ENCODE results near the gene INPP5B.

GRCh38 chr1:37868466-37868865 is 78.4 kb downstream of the INPP5B start:
- TF ChIP-seq REST (IDR thresholded peaks at IDR 0.05; ENCODE audit: insufficient read depth in 1 of 2, low read depth in 2 of 2, low read length in 2 of 2), result no peak
- TF ChIP-seq TAF1 (IDR thresholded peaks at IDR 0.05; ENCODE audit: borderline replicate concordance, insufficient read depth, low read length), result no peak
- no peak for TF ChIP-seq SIN3A (IDR thresholded peaks at IDR 0.05; ENCODE audit: borderline replicate concordance, insufficient read depth, low read length)
- no peak for TF ChIP-seq POLR2AphosphoS5 (IDR thresholded peaks at IDR 0.05; ENCODE audit: low read depth, low read length)
